CD4-positive, alpha-beta T cell treated with Interleukin-1 beta for 1 hour (primary cell): Measurements from ENCODE around the gene INF2.
A peak's percentile ranks its signal among the peaks of the same experiment; 100 is the strongest.
"Not testable (repeated sequence)": the region's sequence is repeated elsewhere in the genome, so short reads cannot be mapped to it uniquely, and the experiment has no call there.

Source experiments
- DNase-seq, 2 donors: peaks; one replicate each; pipeline ENCODE4 v3.0.0-alpha.2; 2020 to 2022

The INF2 gene

DNA sequence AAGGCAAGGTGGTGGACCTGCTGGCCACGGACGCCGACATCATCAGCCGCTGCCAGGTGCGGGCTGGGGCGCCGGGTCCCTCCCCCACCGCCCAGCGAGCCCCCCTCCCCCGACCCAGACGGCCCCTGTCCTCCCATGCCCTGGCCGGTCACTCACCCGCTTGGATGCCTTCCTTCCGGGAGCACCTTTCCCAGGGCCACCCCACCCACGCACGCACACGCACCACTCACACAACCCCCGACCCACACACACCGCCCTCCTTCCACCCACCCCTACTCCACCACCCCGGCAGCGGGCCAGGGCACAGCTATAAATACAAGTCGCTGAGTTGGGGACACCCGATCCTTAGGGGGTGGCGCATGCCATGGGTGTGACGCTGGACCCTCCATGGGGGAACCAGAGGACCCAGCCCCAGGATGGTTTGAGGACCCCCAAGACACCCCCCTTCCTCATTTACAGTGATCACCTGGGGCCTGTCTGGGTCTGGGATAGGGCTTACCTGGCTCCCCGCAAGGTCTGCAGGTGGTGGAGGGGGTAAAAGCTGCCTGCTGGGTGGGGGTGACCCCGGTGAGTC lies 35.1 kb downstream of the INF2 start:
- no peak for DNase-seq

DNA sequence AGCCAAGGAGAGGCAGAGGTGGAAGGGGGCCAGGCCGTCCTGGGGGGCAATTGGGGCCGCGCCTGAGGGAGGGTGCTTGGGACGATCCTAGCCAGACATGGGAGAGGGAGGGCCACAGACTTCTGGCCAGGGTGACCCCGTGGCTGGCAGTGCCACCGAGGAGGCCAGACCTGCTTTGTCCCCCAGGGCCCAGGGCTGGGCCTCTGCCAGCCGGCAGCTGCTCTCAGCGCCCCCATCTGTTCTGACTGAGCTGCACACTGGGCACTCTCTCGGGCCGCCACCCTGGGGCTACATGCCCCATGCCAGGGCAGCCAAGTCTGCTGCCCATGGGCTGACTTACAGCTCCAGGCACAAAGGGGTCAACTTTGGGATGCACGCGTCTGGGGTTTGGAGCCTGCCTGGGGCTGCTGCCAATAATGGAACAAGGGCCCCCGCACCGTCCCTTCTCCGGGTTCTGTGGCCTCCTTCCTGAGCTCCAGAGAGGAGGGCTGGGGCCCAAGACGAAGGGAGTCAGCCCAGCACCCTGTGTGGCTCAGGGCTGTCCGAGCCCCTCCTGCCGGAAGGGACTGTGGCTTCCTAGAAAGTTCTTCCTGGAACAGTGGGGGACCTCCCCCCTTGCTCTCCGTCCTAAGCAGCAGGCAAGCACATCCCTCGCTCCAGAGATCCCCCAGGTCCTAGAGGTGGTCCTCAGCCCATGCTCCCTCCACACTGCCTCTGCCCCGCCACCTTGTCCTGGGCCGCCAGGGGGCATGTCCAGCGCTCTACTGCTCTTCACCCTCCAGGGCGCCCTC lies 35.8 kb downstream of the INF2 start:
- DNase-seq: no peak

DNA sequence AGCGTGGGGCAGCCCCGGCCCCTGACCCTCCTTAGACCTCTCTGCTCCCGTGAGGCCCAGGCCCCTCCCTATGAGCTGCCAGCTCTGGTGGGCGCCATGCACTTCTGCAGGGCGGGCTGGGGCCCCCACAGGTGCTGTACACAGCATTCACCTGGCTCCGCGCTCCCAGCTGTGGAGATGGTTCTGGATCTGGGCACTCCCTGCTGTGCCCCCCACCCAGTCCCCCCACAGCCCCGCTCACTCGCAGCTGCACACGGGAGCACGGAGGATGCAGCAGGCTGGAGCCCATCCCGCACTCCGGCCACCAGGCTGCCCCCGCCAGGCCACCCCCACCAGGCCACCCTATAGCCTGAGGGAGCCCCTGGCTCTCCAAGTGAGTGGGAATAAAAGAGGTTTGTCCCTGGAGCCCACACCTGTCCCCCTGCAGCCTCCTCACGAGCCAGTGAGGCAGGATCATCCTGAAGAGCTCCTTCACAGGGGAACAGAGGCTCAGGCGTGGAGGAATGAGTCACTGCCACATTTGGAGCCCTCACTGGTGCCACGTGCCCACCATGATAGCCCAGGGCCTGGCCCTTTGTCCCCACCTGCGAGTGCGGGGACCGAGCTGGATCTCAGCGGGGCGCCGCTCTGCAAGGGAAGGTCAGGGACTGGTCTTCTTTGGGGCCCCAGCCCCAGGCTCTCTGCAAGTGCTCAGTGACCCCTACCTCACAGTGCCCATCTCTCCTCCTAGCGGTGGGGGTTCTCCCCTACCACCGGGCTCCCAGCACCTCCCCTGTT lies 36.5 kb downstream of the INF2 start:
- DNase-seq: no peak

DNA sequence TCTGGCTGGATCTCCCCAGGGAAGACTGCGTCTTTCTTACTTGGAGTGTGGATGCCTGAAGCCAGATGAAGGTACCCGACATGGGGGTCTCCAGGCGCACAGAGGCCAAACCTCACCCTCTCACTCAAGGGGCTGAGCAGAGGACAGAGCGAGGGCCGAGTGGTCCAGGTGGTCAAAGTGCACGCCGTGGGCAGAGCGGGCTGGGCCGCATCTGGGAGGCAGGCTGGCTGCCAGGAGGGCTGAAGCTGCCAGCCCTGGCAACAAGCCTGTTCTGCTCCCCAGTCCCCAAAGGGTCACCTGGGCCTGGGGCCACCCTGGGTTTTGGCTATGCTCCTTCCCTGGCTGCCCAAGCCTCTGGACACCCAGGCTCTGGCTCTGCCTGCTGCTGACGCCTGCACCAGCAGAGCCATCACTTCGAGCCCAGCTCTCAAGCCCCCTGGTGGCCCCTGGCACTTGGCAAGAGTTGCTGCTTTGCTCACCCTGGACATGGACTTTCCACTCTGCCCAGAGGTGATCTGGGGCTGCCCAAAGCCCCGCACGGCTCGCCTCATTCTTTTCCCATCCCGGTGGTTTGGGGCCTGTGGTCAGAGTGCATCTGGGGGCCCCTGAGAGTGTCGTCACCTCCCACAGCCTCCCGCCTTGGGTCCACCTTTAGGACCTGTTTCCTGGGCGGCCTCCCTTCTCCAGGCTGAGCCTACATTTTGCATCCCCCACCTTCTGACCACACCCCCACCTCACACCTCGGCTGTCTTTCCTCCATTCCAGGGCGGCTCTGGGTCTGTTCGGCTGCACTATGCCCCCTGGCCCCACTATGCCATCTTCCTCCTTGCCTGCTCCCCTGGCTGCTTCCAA lies 37.4 kb downstream of the INF2 start:
- DNase-seq: no peak

DNA sequence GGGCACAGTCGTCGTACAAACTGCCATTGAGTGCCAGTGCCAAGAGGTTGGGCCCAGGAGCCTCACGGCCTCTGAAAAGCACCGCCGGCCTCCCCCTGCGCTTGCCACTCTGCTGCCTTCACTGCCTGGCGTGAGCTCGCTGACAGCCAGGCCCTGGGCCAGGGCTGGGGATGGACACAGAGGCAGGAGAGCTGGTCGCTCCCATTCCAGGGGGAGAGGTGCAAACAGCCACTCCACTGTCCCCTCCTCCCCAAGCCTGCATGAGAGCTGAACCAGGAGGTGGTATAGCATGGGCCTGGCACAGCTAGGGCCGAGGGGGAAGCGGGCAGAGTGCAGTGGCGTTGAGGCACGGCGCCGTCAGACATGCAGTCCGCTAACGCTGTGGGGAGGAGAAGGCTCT lies 39.2 kb downstream of the INF2 start:
- DNase-seq: no peak

DNA sequence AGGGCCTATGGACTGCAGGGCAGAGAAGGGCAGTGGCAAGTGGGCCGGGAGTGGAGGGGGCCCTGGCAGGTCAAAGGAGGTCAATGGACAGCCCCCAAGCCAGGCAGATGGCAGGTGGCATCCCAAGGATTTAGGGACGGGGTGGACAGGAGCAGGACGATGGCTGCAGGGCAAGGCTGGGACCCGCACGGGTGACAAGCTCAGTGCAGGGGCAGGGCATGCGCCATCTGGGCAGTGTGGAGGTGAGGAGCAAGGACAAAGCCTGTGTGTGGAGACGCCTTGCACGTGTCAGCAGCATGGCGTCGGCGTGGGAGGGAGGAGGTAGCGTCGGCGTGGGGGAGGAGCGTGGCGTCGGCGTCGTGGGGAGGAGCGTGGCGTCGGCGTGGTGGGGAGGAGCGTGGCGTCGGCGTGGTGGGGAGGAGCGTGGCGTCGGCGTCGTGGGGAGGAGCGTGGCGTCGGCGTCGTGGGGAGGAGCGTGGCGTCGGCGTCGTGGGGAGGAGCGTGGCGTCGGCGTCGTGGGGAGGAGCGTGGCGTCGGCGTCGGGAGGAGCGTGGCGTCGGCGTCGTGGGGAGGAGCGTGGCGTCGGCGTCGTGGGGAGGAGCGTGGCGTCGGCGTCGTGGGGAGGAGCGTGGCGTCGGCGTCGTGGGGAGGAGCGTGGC lies 39.9 kb downstream of the INF2 start:
- not testable (repeated sequence) for DNase-seq

DNA sequence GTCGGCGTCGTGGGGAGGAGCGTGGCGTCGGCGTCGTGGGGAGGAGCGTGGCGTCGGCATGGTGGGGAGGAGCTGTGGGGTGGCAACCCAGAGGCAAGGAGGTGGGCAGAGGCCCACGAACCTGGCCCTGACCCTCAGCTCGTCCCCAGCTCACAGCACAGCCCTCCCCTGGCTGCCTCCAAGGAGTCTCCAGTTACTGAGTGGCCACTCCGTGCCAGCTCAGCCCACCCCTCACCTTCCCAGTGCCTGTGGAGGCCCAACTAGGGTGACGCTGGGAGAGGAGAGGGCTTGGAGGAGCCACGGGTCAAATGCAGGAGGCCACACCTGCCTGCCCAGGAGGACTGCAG lies 40.4 kb downstream of the INF2 start:
- no peak for DNase-seq

DNA sequence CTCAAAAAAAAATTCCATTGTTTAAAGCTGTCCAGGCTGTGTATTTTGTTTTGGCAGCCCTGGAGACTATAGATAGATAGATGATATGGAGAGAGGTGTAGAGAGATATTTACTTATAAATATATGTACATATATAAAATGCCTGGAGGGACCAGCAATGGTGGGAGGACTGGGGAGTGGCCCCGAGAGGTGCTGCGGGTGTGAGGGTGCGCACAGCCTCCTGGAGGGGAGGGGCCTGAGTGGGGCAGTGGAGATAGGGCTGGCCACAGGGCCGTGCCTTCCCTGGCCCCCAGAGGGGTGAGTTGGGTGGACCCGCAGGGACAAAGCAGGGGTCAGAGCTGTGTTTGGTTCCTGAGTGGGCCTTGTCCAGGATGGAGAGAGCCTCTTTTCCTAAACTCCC lies 41.1 kb downstream of the INF2 start:
- DNase-seq: no peak

DNA sequence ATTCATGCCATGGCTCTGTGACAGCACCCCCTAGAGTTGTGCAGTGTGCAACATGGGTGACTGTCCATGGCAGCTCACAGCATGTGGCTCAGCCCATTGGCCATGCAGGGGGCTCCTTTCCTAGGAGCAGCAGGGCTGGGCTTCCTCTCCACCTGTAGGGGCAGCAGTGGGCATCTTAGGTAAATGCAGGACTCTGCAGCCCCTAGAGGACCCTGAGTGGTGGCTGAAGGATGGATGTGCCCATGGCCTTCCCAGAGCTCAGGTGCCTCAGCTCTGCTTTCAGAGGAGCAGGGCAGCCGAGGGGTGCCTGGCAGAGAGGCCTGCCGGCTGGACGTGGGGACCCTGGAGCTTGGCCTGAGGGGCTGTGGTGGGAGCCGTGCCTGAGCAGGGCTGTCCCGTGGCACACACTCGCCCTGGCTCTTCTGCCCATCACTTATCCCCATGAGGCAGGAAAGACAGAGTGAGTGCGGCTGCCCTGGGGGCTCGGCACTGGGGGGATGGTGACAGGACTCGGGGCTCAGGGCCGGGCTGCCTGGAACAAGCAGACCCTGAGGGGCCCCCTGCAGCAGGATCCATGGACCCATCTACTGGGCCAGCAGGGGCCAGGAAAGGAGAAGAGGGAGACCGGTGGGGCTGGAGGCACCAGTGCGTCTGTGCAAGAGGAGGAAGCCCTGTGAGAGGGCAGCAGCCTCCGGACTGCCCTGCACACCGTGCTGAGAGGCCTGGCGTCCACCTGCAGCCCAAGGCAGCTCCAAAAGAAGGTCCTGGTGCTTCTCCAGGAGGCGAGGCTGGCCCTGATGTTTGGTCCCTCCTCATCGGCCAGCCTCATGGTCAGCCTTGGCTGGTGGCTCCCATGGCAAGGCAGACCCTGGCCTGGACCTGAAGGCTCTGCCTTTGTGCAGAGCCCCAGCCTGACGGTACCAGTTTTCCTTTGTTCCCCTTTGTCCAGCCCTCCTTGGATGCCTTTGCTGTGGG lies 42.2 kb downstream of the INF2 start:
- no peak for DNase-seq

DNA sequence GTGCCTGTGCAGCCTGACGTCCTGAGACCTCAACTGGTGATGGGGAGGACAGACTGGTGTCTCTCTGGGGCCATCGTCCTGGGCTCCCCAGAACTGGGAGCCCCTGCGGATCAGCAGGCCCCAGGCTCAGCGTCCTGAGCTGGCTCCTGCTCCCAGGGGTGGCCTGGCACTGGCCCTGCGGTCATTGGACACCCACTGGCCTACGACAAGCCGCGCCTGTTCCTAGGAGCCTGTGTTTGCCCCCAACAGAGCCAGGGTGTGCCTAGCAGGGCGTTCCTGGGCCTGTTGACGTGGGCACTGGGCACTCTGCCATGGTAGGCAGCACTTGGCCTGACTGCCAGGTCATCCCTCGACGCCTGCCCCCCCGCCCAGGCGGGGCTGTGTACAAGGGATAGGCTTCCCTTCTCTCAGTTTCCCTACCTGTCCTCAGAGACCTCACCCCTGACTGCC lies 43.0 kb downstream of the INF2 start:
- DNase-seq: no peak

DNA sequence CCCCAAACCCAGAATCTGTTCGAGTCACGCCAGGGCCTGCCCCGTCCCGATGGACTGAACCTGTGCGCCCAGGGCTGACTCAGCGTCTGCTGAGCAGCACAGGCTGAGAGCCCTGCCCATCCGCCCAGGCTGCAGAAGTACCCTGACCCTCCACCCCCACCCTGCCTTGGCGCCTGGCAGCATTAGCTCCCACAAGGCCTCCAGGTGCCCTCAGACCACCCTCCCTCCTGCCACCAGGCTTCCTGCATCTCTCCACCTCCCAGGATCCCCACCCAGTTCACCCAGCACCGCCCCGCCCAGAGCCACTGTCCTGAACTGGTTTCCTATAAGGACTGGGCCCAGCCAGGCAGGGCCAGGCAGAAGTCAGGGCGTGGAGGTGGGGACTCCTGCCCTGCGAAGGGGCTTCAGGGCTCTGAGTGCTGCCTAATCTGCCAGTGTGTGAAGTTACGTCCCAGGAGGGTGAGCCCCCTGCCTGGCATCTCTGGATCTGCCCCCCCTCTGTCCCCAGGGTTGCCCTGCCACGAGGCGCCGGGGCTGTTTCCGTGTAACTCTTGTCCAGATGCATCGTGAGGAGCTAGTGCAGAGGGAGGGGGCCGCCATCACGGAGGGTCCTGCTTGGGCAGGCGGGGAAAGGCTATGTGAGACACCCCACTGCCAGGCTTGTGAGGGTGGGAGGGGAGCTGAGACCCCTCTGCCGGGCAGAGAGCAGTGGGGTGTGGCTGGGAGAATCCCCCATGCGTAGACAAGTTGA lies 43.7 kb downstream of the INF2 start:
- DNase-seq: no peak

DNA sequence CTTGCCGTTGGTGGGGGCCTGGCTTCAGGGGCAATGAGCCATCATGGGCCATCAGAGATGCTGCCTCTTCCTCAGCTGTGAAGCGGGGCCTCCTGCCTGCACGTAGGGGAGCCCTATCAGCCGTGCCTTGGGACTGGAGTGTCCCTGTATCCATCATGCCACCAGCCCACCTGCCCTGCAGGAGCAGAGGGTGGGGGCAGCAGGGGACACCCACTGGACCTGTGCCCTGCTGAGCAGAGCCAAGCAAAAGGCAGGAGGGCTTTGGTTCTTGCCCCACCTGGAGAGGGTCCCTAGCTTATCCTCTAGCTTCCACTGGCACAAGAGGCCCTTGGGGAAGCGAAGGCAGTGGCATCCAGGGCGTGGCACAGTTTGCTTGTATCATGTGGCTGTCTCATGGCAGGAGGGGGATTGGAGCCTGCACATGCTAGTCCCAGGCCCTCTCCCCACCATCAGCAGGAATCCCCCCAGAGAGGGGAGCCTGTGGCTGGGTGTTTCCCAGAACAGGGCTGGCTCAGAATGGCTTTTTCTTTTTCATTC lies 44.7 kb downstream of the INF2 start:
- no peak for DNase-seq

DNA sequence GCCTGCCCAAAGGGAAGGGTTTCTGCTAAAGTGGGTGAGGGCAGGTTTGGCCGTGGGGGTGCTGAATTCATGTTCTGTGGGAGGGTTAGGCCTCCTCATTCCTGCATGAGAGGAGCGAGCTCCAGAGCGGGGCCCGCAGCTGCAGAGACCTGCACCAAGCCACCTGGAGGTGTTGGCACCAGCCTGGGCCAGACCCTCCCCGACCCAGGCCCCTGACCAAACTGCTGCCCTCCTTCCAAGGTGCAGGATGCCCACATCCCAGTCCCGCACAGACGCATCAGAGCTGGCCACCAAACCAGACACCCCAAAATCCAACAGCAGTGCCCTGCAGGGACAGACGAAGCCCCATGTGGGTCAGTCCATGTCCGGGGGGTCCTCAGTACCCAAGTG lies 45.2 kb downstream of the INF2 start:
- no peak for DNase-seq

DNA sequence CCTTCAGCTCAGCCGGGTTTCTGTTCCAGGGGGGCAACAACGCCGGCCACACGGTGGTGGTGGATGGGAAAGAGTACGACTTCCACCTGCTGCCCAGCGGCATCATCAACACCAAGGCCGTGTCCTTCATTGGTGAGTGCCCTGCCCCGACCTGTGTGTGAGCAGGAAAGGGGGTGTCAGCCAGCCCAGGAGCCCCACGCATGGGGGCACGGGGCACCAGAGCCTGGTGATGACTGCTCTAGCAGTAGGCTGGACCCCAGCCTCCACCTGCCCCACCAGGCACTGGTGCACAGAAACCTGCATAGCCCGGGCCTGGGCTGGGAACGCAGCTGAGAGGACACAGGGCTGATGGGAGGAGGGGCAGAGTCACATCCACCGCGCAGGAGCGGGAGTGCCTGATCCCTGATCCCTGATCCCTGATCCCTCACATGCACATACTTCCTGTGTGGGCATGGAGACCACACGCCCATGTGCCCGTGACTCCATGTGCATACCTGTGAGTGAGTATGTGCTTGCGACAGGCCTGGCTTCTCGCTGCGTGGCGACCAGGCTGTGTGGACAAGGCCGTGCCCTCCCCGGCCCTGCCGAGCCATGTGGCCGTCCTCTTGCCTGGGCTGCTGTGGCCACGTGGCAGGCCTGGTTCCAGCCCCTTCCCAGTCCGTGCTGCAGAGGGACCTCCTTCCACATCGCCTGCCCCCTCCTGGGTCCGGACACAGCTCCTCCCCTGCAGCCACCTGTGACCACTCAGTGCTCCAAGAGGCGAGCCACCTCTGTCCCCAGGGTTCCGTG lies 45.8 kb downstream of the INF2 start:
- no peak for DNase-seq

DNA sequence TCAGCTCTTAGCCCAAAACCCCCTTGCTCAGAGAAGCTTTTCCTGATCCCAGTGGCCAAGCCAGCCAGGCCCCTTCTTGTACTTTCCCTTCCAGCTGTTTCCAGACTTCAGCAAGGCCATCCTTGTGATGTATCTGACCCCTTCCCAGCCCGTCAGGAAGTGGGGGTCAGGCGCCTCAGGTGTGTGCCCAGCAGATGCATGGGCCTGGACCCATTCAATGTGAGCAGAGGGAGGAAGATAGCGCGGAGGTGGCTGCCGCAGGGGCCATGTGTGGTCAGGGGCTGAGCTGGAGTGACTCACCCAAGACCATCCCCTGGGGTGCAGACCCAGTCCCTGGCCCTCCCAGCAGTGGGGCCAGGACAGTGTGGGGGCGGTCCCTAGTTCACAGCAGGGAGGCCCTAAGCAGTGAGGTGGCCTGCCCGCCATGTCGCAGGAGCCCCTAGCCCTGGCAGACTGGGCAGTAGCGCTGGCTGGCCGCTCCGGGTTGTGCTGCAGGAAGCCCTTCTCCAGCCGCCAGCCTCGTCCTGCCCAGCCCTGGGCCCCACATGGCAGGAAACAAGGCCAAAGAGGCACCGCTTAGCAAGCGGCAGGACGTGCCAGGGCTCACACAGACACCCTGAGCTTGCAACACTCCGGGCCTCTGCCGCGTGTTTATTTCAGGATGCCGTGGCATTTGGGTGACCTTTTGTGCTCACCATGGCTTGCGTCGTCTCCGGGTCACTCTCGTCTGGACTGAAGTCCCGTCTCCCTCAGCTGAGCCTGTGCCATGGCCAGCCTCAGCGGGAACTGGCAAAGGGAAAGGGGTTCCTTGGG lies 46.6 kb downstream of the INF2 start:
- peak in 1 of 2 donors; percentile 35 for DNase-seq

DNA sequence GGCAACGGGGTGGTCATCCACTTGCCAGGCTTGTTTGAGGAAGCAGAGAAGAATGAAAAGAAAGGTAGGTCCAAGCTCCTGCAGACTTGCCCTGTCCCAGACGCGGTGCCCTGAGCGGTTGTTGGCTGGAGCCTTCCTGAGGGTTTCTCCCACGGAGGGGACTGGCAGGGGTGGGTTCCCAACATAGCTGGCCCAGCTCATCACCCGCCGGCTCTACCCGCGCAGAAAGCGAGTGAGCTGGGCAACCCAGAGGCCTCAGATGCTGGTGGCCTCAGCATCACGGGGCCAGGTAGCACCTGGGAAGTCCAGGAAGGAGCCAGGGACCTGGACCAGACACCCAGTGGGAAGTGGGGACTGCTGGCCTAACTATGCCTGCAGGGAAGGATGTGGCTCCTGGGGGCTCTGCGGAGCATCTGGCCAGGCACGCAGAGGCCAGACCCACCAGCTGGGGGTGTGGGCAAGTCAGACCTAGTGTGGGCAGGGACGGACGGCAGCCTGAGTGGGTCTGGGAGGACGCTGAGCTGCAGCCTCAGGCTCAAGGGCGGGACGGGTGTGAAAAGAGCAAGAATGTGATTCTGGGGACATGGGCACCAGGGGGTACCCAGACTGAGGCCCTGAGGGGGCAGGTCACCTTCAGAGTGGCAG lies 49.1 kb downstream of the INF2 start:
- no peak for DNase-seq

DNA sequence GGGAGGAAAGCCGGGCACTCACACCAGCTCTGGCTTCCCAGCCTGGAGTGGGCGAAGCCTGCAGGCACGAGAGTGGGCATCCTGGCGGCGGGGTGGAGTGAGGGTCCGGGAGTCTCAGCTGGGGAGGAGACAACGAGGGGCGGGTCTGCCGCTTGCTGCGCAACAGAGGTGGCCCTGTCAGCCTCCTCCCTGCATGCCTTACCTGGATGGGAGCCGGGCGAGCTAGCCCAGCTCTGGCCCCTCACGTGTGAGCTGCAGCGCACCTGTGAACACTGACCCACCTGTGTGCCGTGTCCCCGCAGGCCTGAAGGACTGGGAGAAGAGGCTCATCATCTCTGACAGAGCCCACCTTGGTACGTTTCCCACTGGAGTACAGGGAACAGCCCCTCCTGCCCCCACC lies 49.6 kb downstream of the INF2 start:
- DNase-seq: no peak
